DMS114 treated with DMSO at 0.1 percent for 48 hours (cell line): Measurements from ENCODE around the gene DEFB118.
"Not testable (repeated sequence)": the region's sequence is repeated elsewhere in the genome, so short reads cannot be mapped to it uniquely, and the experiment has no call there.

ENCODE experiments used
- DNase-seq: peaks from one replicate; lab custom pipeline; 2025; ENCODE audit not compliant: unreplicated experiment; lab: John Stamatoyannopoulos, UW

DEFB118 gene, protein sequence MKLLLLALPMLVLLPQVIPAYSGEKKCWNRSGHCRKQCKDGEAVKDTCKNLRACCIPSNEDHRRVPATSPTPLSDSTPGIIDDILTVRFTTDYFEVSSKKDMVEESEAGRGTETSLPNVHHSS

DNA sequence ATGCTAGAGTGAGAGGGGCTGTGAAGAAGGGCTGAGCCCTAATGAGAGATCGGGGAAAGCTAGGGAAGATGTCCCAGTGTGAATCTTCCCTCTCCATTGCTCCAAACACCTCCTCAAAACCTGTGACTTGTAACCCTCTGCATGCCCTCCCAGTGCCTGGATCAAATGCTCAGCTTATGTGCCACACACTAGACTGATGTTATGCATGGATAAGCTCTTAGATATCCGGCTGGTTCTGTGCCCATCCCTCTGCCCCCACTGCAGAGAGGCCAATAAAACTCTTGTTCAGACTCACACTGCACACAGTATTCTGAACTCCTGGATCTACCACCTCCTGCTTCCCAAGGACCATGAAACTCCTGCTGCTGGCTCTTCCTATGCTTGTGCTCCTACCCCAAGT, at the start of gene DEFB118:
TSS of gene DEFB118 (plus strand) at position 301 of the 400 bp plus-strand sequence. CDS start at position 351, 50 bp downstream.
- DNase-seq = no peak

DNA sequence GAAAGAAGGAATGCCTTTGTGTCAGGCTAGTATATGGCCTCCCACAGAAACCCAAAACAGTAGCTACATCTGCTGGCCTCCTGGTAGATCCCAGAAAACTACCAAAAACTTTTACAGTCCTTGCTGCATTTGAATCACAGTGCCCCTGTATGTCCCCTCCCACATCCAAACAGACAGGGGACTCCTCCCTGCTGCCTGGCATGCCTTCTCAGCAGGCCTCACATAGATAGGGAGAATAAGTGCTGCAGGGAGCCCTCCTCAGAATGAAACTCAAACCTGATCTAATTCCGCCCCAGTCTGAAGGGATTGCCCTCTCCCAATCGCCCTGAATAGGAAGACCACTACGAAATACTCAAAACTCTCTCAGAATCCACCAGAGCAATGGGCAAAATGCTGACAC, 45.9 kb upstream of the DEFB118 start:
- no peak for DNase-seq

DNA sequence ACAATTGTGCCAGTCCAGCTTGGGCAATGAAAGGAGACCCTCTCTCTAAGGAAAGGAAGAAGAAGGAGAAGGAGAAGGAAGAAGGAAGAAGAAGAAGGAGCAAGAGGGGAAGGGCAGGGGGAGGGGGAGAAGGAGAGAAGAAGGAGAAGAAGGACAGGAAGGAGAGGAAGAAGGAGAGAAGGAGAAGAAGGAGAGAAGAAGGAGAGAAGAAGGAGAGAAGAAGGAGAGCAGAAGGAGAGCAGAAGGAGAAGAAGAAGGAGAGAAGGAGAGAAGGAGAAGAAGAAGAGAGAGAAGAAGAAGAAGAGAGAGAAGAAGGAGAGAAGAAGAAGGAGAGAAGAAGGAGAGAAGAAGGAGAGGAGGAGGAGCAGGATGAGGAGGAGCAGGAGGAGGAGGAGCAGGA, 37.5 kb upstream of the DEFB118 start:
- DNase-seq = no peak

DNA sequence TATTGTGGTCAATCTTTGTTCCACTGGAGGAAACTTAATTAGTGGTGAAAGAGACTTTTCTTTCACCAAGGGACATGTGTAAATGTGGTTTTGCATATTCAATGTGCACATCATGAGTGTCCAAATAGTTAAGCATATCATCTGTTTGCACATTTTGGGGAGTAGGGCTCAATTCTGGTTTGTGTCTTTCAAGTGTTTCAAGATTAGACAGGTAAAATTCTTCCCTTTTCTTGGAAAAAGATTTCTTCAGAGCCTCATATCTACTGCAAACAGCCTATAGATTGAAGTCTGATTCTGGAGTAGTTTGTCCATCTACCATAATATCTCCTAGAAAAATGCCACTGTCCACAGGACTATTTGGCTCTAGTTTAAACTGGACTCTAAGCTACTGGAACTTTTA, 26.9 kb upstream of the DEFB118 start:
- no peak for DNase-seq

DNA sequence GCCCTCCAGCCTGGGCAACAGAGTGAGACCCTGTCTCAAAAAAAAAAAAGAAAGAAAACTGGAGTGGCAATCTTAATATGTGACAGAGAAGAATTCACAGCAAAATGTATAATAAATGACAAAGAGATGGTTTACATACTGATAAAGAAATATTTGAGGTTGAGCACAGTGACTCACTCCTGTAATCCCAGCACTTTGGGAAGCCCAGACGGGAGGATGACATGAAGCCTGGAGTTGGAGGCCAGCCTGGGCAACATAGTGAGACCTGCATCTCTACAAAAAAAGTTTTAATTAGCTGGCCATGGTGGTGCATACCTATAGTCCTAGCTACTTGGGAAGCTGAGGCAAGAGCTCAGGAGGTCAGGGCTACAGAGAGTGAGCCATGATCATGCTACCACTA, 12.4 kb upstream of the DEFB118 start:
- DNase-seq = no peak

DNA sequence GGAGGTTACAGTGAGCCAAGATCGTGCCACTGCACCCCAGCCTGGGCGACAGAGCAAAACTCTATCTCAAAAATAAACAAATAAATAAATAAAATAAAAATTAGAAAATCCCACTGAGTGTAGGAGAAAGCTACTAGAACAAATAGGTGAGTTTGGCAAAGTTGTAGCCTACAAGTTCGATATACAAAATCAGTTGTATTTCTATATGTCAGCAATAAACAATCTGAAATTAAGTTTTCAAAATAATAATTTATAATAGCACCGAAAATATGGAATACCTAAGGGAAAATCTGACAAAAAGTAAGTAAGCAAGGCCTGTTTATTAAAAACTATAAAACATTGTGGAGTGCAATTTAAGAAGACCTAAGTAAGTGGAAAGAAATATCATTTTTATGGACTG, 5.1 kb upstream of the DEFB118 start:
- DNase-seq = no peak

DNA sequence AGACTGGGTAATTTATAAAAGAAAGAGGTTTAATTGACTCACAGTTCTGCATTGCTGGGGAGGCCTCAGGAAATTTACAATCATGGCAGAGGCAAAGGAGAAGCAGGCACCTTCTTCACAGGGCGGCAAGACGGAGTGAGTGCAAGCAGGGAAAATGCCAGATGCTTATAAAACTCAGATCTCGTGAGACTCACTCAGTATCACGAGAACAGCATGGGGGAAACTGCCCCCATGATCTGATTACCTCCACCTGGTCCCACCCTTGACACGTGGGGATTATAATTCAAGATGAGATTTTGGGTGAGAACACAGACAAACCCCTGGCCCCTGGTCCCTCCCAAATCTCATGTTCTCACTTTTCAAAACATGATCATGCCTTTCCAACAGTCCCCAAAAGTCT, 4.1 kb upstream of the DEFB118 start:
- not testable (repeated sequence) for DNase-seq

DNA sequence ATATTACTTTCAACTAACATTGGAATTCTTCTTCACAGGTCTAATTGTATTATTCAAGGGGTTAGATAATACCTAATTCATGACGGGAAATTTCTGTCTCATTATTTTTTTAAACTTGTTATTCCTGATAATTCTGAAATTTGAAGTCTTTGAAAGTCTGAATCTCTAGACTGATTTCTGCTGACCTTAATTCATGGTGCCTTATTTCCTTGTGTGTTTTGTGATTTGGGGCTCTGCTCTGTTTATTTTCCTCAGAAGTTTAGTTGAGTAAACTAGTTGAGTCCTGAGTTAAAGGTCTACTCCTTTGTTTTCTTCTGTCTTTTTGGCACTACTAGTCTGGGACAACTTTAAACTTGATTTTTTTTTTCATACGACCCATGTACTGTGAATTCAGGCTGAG, 5.9 kb downstream of the DEFB118 start:
- DNase-seq = no peak

DNA sequence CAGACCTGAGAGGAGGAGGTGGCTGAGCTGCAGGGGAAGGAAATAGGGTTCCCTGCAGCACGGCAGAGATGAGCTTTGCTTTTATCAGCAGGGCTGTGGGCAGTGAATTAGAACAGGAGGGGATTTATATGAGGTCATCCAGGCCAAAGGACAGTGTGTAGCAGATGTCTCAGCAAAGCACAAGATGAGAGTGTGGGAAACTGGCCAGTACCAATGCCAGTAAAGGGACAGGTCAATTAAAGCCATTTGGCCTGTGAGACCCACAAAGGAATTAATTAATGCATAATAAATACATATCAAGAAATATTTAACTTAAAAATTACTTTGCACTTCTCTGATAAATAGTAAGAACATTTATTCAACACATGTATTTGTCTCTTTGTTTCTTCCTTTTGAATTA, 22.1 kb downstream of the DEFB118 start, which contains the start of gene DEFB119:
TSS of gene DEFB119 (minus strand) at position 101 of the 400 bp plus-strand sequence. CDS start 107 bp downstream, outside the sequence.
- no peak for DNase-seq

DNA sequence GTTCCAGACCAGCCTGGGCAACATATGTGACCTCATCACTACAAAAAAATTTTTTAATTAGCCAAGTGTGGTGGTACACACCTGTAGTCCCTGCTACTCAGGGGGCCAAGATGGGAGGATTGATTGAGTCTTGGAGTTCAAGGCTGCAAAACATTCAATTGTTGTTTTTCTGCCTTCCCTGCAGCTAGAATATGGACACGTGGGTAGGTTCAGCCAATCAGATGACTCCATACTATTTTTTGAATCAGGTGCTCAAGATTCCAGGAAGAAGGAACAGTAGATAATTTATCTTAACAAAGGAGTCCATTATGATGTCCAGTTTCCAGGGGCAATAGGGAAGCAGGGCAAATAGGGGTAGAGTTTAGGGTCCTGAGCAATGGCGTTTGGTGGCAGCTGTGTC, 24.4 kb downstream of the DEFB118 start:
- DNase-seq = no peak

DNA sequence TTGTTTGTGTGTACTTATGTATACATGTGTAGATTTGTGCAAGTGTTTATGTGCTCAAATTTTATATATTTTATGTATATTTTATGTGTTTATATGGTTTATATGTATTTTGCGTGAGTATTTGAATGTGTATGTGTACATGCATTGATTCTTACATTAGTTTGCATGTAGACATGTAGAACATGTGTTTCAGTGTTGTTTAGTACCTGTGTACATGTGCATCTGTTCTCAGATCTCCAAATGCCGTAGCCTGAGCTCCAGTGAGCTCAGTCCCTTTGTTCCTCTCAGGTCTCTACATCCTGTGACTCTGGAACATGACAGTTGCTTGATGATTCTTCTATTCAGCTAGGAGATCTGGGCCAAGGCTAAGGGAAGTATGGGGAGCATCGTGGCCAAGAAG, 26.5 kb downstream of the DEFB118 start:
- no peak for DNase-seq

DNA sequence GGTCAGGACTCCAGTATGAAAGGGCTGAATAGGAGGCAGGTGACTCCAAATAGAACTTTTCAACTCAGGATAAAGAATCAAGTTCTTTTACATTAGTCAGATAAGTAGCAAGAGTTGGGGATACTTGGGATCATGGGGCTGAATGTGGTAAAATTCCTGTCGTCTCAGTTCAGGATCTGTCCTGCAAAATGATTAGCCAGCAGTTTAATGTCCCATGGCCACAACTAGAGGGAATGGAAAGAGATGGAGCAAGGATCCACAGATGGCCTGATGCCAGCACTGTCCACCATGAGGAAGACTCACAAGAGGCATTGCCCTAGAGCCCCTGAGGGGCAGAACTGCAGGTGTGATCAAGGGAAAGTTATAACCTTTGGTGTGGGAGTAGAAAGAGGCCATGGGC, 35.5 kb downstream of the DEFB118 start:
- DNase-seq = no peak

DNA sequence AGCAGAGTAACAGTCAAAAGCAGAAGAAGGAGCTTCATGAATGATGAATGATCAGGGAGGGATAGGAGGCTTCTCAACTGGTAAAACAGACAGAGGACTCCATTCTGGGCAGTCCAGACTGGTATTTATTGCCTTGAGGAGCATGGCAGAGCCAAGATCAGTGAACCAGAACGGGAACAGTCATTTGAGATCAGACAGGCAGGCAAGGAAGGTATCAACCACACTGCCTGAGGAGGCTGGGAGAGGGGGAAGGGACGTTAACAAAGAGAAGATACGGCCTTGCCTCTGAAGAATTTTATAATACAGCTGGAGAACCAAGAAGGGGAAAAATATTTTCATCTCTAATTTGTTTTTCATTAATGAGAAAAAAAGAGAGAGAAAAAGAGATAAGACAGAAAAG, 37.7 kb downstream of the DEFB118 start, which contains the start of gene DEFB121:
TSS of gene DEFB121 (minus strand) at position 101 of the 400 bp plus-strand sequence. CDS start at position 38, 63 bp downstream.
- DNase-seq = no peak

DNA sequence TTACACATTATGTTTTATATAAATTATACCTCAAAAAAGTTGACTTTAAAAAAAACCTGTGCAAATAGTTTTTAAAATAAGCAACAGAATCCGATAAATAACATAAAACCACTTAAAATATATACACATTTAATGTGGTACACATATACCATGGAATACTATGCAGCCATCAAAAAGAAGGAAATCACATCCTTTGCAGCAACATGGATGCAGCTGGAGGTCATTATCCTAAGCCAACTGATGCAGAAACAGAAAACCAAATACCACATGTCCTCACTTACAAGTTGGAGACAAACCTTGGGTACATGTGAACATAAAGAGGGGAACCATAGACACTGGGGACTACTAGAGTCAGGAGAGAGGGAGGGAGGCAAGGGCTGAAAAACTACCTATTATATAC, 41.6 kb downstream of the DEFB118 start:
- no peak for DNase-seq

DNA sequence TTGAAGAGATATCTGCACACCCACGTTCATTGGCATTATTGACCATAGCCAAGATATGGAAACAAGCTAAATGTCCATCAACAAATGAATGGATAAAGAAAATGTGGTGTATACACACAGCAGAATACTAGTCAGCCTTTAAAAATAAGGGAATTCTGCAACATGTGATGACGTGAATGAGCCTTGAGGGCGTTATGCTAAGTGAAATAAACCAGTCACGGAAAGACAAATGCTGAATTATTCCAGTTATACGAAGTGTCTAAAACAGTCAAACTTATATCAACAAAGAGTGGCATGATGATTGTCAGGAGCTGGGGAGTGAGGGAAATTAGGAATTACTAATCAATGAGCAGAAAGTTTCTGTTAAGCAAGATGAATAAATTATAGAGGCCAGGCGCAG, 46.0 kb downstream of the DEFB118 start:
- no peak for DNase-seq

DNA sequence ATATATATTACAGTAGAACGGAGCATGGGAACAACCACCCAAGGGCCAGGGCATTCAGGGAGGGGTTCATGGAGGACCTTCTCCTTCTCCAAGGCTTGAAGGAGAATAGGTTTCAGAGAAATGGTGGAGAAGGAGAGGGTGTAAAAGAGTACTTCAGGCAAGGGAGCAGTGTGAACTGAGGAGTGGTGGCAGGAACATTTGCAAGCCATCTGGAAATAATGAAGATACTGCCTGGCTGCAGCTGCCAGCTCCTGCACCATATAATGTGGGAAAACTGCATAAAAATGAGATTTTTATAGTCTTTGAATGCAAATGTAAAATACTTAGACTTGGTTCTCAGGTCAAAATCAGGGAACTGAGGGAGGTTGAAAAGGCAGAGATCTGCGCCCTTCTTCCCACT, 47.3 kb downstream of the DEFB118 start:
- no peak for DNase-seq

DNA sequence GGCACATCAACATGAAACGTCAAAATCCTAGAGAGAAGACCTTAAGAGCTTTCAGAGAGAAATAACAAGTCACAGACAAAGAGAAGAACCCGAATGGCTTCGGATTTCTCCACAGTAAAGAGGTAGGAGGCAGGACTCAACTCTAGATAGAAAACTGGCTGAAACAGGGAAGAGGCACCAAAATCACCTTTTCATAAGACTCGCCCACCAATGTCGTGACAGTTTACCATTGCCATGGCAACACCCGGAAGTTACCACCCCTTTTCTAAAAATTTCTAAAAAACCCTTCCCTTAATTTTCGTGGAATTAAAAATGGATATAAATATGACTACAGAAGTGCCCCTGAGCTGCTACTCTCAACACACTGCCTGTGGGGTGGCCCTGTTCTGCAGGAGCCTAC, 49.9 kb downstream of the DEFB118 start:
- no peak for DNase-seq
